Measurements from ENCODE around the gene UBE2E2.
A peak's percentile ranks its signal among the peaks of the same experiment; 100 is the strongest.

The UBE2E2 gene

DNA sequence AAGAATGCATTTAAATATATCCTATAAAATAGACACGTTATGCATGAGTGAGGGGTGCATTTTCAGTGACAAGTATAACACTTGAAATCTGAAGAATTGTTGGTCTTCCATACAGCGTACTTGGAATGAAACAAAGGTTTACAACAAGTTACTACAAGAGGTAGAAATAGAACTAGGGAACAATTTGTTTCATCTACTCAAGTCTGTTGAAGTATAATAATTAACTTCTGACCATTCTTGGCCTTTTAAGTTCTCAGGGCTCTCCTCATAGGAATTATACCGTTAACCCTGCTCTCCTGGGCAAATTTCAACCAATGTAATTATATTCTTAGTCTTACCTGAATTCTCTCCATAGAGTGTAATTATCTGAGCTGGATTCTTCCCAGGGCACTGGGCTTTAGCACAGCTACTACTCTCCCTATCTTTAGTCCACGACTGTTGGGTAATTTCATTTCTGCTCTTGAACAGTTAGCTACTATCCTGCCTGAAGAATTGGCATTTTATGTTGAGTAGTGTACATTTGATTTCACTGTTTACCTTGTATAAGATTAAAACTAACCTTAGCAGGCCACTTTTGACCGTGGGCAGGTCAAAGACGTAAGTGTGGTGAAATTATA is 100.6 kb downstream of the UBE2E2 start:
- Mint-ChIP-seq H3K4me3 (no peak overlapping the region), H3K4me1 (peaks cover 29% of the 10 kb centered on the region), H3K36me3 (ENCODE audit: low read depth) (peaks cover 15% of the 10 kb centered on the region), H3K27me3 (ENCODE audit: low read depth) (no peaks in the 10 kb centered on the region), H3K9me3 (peaks cover 21% of the 10 kb centered on the region), H3K27ac (peak overlapping the region; percentile 19 to 72 (median 37))
- TF ChIP-seq, protein P1, sequence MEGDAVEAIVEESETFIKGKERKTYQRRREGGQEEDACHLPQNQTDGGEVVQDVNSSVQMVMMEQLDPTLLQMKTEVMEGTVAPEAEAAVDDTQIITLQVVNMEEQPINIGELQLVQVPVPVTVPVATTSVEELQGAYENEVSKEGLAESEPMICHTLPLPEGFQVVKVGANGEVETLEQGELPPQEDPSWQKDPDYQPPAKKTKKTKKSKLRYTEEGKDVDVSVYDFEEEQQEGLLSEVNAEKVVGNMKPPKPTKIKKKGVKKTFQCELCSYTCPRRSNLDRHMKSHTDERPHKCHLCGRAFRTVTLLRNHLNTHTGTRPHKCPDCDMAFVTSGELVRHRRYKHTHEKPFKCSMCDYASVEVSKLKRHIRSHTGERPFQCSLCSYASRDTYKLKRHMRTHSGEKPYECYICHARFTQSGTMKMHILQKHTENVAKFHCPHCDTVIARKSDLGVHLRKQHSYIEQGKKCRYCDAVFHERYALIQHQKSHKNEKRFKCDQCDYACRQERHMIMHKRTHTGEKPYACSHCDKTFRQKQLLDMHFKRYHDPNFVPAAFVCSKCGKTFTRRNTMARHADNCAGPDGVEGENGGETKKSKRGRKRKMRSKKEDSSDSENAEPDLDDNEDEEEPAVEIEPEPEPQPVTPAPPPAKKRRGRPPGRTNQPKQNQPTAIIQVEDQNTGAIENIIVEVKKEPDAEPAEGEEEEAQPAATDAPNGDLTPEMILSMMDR (IDR thresholded peaks at IDR 0.05; ENCODE audit: unreplicated experiment in 3 of 3): no peak

DNA sequence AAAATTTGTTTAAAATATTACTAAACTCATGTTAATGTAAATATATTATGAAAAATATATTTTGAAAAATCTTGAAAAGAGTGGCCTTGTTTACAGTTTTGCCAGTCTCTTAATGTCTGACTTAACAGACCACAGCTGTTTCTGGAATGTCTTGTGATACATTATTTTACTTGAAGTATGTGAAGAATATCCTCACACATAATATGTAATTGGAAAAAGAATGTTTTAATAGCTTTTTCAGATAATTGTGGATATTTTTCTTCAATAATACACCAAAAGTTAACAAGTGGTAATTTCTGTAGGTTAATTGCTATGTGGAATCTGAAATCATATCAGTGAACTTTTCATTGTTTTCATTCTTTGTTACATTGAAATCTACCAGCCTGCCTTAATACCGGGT is 101.3 kb downstream of the UBE2E2 start:
- Mint-ChIP-seq H3K36me3 (ENCODE audit: low read depth) (peaks cover 12% of the 10 kb centered on the region), H3K27ac (peak overlapping the region in 2 of 3 experiments; percentile 50 to 60), H3K4me1 (peaks cover 29% of the 10 kb centered on the region), H3K9me3 (peaks cover 16% of the 10 kb centered on the region), H3K4me3 (no peak overlapping the region), H3K27me3 (ENCODE audit: low read depth) (no peaks in the 10 kb centered on the region)
- TF ChIP-seq, protein P1 (IDR thresholded peaks at IDR 0.05; ENCODE audit: unreplicated experiment in 3 of 3): no peak

DNA sequence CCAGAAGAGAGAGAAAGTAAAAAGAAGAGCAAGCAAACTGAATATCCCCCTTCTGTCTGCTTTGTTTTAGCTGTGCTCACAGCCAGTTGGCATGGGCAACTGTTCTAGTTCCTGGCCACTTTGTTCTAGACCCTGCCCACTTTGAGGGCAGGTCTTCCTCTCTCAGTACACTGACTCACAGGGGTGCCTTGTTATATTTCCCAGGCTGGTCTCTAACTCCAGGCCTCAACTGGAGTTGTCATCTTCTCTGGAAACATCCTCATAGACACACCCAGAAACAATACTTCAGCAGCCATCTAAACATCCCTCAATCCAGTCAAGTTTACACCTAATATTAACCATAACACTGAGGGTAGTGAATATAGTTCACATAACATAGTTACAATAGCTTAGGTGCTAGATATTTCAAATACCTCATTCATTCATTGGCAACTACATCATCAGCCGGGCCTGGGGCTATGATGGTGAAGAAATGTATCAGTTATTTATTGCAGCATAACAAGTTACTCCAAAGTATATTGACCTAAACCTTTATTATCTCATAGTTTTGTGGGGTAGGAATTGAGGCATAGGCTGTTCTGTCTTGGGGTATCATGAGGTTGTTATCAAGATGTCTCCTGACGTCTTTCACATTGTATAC is 106.0 kb downstream of the UBE2E2 start:
- Mint-ChIP-seq H3K36me3 (ENCODE audit: low read depth) (peaks cover 11% of the 10 kb centered on the region), H3K9me3 (peaks cover 2% of the 10 kb centered on the region), H3K27me3 (ENCODE audit: low read depth) (no peaks in the 10 kb centered on the region), H3K27ac (no peak overlapping the region), H3K4me1 (peaks cover 38% of the 10 kb centered on the region), H3K4me3 (no peak overlapping the region)
- TF ChIP-seq, protein P1 (IDR thresholded peaks at IDR 0.05; ENCODE audit: unreplicated experiment in 3 of 3): no peak

DNA sequence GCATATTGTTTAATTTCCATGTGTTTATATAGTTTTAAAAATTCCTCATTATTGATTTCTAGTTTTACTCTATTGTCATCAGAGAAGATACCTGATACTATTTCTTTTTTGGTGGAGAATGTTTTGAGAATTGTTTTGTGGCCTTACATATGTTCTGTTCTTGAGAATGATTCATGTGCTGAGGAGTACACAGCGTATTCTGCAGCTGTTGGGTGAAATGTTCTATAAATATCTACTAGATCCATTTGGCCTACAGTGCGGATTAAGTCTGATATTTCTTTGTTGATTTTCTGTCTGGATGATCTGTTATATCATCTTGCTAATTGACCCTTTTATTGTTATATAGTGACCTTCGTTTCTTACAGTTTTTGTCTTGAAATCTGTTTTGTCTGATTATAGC is 109.7 kb downstream of the UBE2E2 start:
- Mint-ChIP-seq H3K27ac (peak overlapping the region; percentile 29 to 68 (median 60)), H3K4me1 (peaks cover 40% of the 10 kb centered on the region), H3K36me3 (ENCODE audit: low read depth) (peaks cover 14% of the 10 kb centered on the region), H3K4me3 (no peak overlapping the region), H3K27me3 (ENCODE audit: low read depth) (no peaks in the 10 kb centered on the region), H3K9me3 (peaks cover 5% of the 10 kb centered on the region)
- TF ChIP-seq, protein P1 (IDR thresholded peaks at IDR 0.05; ENCODE audit: unreplicated experiment in 3 of 3): no peak

DNA sequence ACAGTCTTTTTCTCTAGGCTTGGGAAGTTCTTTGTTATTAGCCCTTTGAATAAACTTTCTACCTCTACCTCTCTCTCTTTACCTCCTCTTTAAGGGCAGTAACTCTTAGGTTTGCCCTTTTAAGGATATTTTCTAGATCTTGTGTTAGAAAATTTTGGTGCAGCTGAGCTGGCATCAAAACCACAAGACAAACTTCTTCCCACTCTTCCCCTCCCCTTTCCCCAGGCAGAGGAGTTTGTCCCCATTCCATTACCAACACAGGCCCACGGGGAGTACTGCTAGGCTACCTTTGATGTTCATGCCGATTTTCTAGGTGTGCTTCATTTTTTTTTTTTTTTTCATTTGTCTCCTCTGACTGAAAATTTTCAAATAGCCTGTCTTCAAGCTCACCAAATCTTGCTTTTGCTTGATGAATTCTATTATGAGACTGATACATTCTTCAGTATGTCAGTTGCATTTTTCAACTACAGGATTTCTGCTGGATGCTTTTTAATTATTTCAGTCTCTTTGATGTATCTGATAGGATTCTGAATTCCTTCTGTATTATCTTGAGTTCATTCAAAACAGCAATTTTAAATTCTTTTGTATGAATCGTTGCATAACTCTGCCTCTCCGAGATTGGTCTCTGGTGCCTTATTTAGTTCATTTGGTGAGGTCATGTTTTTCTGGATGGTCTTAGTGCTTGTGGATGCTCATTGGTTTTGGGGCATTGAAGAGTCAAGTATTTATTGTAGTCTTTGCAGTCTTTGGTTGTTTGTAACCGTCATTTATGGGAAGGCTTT is 112.0 kb downstream of the UBE2E2 start:
- TF ChIP-seq, protein P1 (IDR thresholded peaks at IDR 0.05; ENCODE audit: unreplicated experiment in 3 of 3): no peak
- peaks cover 3% of the 10 kb centered on the region for H3K9me3 Mint-ChIP-seq
- H3K27me3 Mint-ChIP-seq (ENCODE audit: low read depth): no peaks in the 10 kb centered on the region
- H3K36me3 Mint-ChIP-seq (ENCODE audit: low read depth): peaks cover 7% of the 10 kb centered on the region
- H3K27ac Mint-ChIP-seq: peak overlapping the region in 1 of 3 experiments; percentile 60
- H3K4me1 Mint-ChIP-seq: peaks cover 40% of the 10 kb centered on the region
- no peak overlapping the region for H3K4me3 Mint-ChIP-seq
